Measurements from ENCODE around the gene HOXA1.

HOXA1 gene

DNA sequence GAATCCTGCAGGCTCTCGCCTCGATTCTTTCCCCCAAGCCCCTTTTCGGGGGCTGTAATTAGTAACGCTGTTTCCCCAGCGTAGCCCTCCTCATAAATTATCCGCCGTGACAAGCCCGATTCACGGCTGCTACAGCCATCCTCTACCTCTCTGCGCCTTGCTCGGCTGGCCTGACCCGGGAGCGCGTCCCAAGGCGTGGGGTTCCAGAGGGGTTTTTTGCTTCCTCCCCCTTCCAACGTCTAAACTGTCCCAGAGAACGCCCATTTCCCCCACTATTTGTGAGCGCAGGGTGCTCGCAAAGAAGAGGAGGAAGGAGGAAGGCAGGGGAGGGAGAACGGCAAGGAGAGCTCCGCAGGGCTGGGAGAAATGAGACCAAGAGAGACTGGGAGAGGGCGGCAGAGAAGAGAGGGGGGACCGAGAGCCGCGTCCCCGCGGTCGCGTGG is 46.8 kb upstream of the HOXA1 start:
- no peak for DNase-seq (ENCODE audit: extremely low spot score)
- CTCF ChIA-PET: interaction anchor here (0.8 to 4.9 kb wide), 6 partner anchors 9 to 771 kb away, joined by 3 to 20 read pairs (median 6); partner anchors contain the start of gene HOXA3
- no peak for TF ChIP-seq SP1 (IDR thresholded peaks at IDR 0.05)
- TF ChIP-seq, protein P1, sequence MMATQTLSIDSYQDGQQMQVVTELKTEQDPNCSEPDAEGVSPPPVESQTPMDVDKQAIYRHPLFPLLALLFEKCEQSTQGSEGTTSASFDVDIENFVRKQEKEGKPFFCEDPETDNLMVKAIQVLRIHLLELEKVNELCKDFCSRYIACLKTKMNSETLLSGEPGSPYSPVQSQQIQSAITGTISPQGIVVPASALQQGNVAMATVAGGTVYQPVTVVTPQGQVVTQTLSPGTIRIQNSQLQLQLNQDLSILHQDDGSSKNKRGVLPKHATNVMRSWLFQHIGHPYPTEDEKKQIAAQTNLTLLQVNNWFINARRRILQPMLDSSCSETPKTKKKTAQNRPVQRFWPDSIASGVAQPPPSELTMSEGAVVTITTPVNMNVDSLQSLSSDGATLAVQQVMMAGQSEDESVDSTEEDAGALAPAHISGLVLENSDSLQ (IDR thresholded peaks at IDR 0.05): peak; percentile 89
- POLR2A ChIA-PET: interaction anchor here (1.0 to 17.5 kb wide), 15 partner anchors 9 to 456 kb away, joined by 3 to 367 read pairs (median 5); partner anchors contain the start of genes HOXA1, HOXA10, HOXA3 and HOXA7

DNA sequence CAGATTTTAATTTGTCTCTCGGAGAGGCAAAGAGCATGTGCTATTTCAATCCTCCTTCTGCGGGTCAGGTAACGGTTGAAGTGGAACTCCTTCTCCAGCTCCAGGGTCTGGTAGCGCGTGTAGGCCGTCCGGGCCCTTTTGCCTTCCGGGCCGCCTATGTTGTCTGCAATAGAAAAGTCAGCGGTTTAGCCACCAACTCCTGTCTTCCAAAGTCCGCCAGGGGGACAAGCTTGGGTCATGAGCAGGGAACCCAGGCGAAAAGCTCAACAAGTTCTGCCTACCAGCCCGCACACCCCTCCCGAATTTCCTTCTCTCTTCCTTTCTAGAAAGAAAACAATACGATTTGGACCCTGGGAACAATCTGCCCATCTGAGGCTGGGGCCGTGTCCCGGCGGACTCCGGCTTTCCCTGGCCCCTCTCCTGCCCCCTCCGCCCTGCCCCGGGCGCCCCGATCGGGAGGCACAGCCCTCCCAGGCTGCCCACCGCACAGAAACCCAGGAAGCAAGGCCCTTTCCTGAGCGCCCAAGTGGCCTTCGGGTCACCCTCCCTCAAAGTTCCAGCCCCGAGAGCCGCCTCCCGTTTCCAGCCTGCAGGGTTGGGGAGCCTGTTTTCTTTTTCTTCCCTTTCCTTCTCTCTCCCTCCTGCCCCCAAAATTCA is 46.3 kb upstream of the HOXA1 start:
- POLR2A ChIA-PET: interaction anchor here (0.9 to 3.5 kb wide), 17 partner anchors 9 to 455 kb away, joined by 3 to 15 read pairs (median 5); partner anchors contain the start of genes HOXA1, HOXA4, HOXA7 and SKAP2

GRCh38 chr7:27141137-27141922 is 45.5 kb upstream of the HOXA1 start:
- CTCF ChIA-PET: interaction anchor here (0.8 to 2.4 kb wide), 7 partner anchors 8 to 770 kb away, joined by 3 to 13 read pairs (median 4); no protein-coding TSS in a partner anchor
- POLR2A ChIA-PET: interaction anchor here (0.9 to 3.5 kb wide), 16 partner anchors 7 to 454 kb away, joined by 3 to 15 read pairs (median 5); partner anchors contain the start of genes HOXA11, HOXA3, HOXA4 and HOXA7
- TF ChIP-seq HDGF (IDR thresholded peaks at IDR 0.05; ENCODE audit: borderline replicate concordance): no peak
- no peak for TF ChIP-seq SP1 (IDR thresholded peaks at IDR 0.05)
- no peak for TF ChIP-seq FOXK2 (IDR thresholded peaks at IDR 0.05)
- no peak for TF ChIP-seq FOXM1 (IDR thresholded peaks at IDR 0.05; ENCODE audit: borderline replicate concordance)
- TF ChIP-seq TARDBP (IDR thresholded peaks at IDR 0.05): no peak
- no peak for TF ChIP-seq SUZ12 (IDR thresholded peaks at IDR 0.05)
- TF ChIP-seq CTBP1 (IDR thresholded peaks at IDR 0.05; ENCODE audit: borderline replicate concordance): no peak
- DNase-seq (ENCODE audit: extremely low spot score): no peak

More for the DNA sequence above, 46.3 kb upstream of the HOXA1 start:
- TF ChIP-seq LEF1 (IDR thresholded peaks at IDR 0.05; ENCODE audit: borderline replicate concordance): no peak
- no peak for TF ChIP-seq FOXM1 (IDR thresholded peaks at IDR 0.05; ENCODE audit: borderline replicate concordance)
- no peak for TF ChIP-seq NFRKB (IDR thresholded peaks at IDR 0.05)
- no peak for TF ChIP-seq ZNF384 (IDR thresholded peaks at IDR 0.05)
- TF ChIP-seq SUZ12 (IDR thresholded peaks at IDR 0.05): no peak
- TF ChIP-seq FOXK2 (IDR thresholded peaks at IDR 0.05): no peak
- TF ChIP-seq L3MBTL2 (conservative IDR thresholded peaks at IDR 0.05): no peak
- TF ChIP-seq FOXA1 (IDR thresholded peaks at IDR 0.05): no peak
- no peak for TF ChIP-seq ELF4 (IDR thresholded peaks at IDR 0.05)
- no peak for TF ChIP-seq CTBP1 (IDR thresholded peaks at IDR 0.05; ENCODE audit: borderline replicate concordance)
- CTCF ChIA-PET: interaction anchor here (0.8 to 2.4 kb wide), 7 partner anchors 8 to 770 kb away, joined by 3 to 13 read pairs (median 4); no protein-coding TSS in a partner anchor
- no peak for DNase-seq (ENCODE audit: extremely low spot score)

- no peak for DNase-seq (ENCODE audit: extremely low spot score)
- TF ChIP-seq HDGF (IDR thresholded peaks at IDR 0.05; ENCODE audit: borderline replicate concordance) (no peak), FOXA1 (IDR thresholded peaks at IDR 0.05) (no peak), TARDBP (IDR thresholded peaks at IDR 0.05) (no peak), LEF1 (IDR thresholded peaks at IDR 0.05; ENCODE audit: borderline replicate concordance) (no peak), ARNT (IDR thresholded peaks at IDR 0.05) (peak; percentile 67; the same call in 1 of the 2 replicates), FOXK2 (IDR thresholded peaks at IDR 0.05) (no peak), CTBP1 (IDR thresholded peaks at IDR 0.05; ENCODE audit: borderline replicate concordance) (peak; percentile 93), L3MBTL2 (conservative IDR thresholded peaks at IDR 0.05) (peak; percentile 41), ELF4 (IDR thresholded peaks at IDR 0.05) (peak; percentile 43), BHLHE40 (IDR thresholded peaks at IDR 0.05; ENCODE audit: borderline replicate concordance) (peak; percentile 48; the same call in 1 of the 2 replicates), ZNF384 (IDR thresholded peaks at IDR 0.05) (no peak), FOXM1 (IDR thresholded peaks at IDR 0.05; ENCODE audit: borderline replicate concordance) (peak; percentile 38; the same call in 1 of the 2 replicates)
- TF ChIP-seq, protein P1 (IDR thresholded peaks at IDR 0.05): peak; percentile 94
- CTCF ChIA-PET: interaction anchor here (0.5 to 2.4 kb wide), 4 partner anchors 39 to 458 kb away, joined by 3 to 13 read pairs (median 4); no protein-coding TSS in a partner anchor
- POLR2A ChIA-PET: interaction anchor here (0.7 to 3.5 kb wide), 17 partner anchors 8 to 283 kb away, joined by 3 to 15 read pairs (median 4); partner anchors contain the start of genes HOXA1, HOXA11, HOXA3 and HOXA4
Observed at GRCh38 chr7:27140126-27140857, 44.5 kb upstream of the HOXA1 start.

- no peak for TF ChIP-seq SP1 (IDR thresholded peaks at IDR 0.05)
- no peak for TF ChIP-seq TARDBP (IDR thresholded peaks at IDR 0.05)
- TF ChIP-seq, protein P1 (IDR thresholded peaks at IDR 0.05): no peak
- TF ChIP-seq BHLHE40 (IDR thresholded peaks at IDR 0.05; ENCODE audit: borderline replicate concordance): no peak
- CTCF ChIA-PET: interaction anchor here (0.5 to 2.4 kb wide), 4 partner anchors 40 to 457 kb away, joined by 3 to 13 read pairs (median 4); no protein-coding TSS in a partner anchor
- no peak for DNase-seq (ENCODE audit: extremely low spot score)
- POLR2A ChIA-PET: interaction anchor here (0.8 to 3.5 kb wide), 11 partner anchors 9 to 280 kb away, joined by 3 to 15 read pairs (median 4); partner anchors contain the start of genes HOXA11, HOXA3 and HOXA7
Observed at GRCh38 chr7:27139334-27140125, 43.7 kb upstream of the HOXA1 start.
